Measurements from ENCODE around the gene SELPLG. TPM values are rescaled to one million over a fixed set of nuclear protein-coding genes. Genes with fewer than 3 reads are reported as not detected.

The SELPLG gene
- total RNA-seq, 1 experiment from 2014 or later: 0.97 TPM

DNA sequence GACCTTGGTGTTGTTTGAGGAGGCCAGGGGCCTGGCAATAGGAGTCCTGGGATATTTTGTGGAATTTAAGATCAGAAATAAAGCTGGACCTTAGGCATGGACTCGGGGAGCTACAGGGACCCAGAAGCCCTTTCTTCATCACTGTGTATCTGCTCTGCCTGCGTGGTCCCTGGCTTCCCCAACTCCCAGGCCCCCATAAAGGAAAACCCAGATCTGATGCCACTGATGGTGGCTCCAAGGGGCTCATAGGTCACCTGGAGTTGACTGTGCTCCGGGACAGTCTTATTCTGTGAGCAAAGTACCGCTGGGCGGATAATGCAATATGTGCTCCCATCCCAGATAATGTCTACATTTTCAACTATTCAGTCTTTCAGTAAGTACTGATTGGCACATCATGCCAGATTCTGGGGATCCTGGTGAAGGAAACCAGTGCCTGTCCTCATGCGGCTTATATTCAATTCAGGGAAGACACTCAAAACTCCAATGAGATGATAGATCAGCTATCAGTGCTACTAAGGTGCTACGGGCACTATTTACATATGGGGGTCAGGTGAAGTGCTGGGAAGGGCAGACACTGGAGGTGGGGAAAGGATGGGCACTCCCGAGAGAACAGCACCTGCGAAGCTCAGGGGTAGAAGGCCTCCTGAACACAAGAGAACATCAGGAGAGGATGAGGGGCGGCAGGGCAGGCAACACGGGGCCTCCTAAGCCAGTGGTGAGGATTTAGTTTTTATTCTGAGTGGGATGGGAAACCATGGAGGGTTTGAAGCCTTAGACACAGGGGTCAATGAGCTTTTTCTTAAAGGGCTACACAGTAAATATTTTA is 5.5 kb upstream of the SELPLG start:
- Histone ChIP-seq H3K27me3 (ENCODE audit: low read length) (no peaks in the 10 kb centered on the region), H3K27ac (ENCODE audit: low read length) (no peak overlapping the region), H3K9ac (ENCODE audit: low read length) (no peak overlapping the region), H2AFZ (ENCODE audit: low read length) (no peak overlapping the region), H3K79me2 (ENCODE audit: low read length) (no peaks in the 10 kb centered on the region), H3K4me2 (ENCODE audit: low read depth, low read length, poor library complexity, severe bottlenecking) (no peak overlapping the region), H3K36me3 (ENCODE audit: insufficient read depth, low read length) (no peaks in the 10 kb centered on the region), H3K4me1 (ENCODE audit: low read length) (peaks cover 89% of the 10 kb centered on the region), H3K9me2 (replicated peaks; ENCODE audit: insufficient read depth, low read length) (no peaks in the 10 kb centered on the region), H3K4me3 (ENCODE audit: low read length) (no peak overlapping the region), H3K9me3 (ENCODE audit: low read length) (no peaks in the 10 kb centered on the region), H4K20me1 (ENCODE audit: insufficient read depth, low read depth, low read length) (no peaks in the 10 kb centered on the region)
- no peak for DNase-seq

DNA sequence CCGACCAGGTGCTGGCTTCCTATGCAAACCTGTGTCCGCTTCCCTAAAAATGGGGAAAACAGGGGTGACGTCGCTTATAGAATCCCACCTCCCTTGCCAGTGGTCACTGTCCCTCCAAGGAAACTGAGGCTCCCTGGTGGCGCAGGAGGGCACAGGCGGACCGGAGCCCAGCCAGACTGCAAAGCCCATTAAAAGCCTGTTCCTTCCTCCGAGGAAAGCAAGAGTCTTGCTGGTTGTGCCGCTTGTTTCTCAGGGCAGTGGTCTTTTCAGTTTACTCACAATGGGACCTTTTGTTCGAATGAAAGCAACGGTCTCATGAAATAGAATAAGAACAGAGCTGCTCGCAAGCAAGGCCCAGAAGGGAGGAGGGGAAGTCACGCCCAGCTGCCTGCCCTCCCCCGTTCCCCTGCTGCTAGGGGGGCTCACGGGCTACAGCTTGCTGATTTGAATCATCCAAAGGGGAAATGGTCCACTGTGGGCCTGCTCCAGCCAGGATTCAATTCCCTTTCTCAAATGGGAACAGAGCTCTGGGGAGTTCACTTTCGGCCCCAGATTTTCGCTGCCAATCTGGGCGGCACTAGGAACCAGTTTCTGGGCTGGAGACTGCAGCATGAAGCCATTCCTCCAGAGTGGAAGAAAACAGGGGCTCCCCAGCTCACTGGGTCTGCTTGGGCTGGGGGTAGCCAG is 4.6 kb upstream of the SELPLG start:
- H3K4me2 ChIP-seq (ENCODE audit: low read depth, low read length, poor library complexity, severe bottlenecking): peak overlapping the region; percentile 74
- H3K9ac ChIP-seq (ENCODE audit: low read length): peak overlapping the region; percentile 34; the same call in 1 of the 2 replicates
- no peak for DNase-seq
- no peaks in the 10 kb centered on the region for H3K27me3 ChIP-seq (ENCODE audit: low read length)
- H4K20me1 ChIP-seq (ENCODE audit: insufficient read depth, low read depth, low read length): no peaks in the 10 kb centered on the region
- no peaks in the 10 kb centered on the region for H3K79me2 ChIP-seq (ENCODE audit: low read length)
- peaks cover 93% of the 10 kb centered on the region for H3K4me1 ChIP-seq (ENCODE audit: low read length)
- peak overlapping the region; percentile 38 for H3K4me3 ChIP-seq (ENCODE audit: low read length)
- no peak overlapping the region for H2AFZ ChIP-seq (ENCODE audit: low read length)
- H3K36me3 ChIP-seq (ENCODE audit: insufficient read depth, low read length): no peaks in the 10 kb centered on the region
- H3K9me2 ChIP-seq (replicated peaks; ENCODE audit: insufficient read depth, low read length): no peaks in the 10 kb centered on the region
- no peaks in the 10 kb centered on the region for H3K9me3 ChIP-seq (ENCODE audit: low read length)
- peak overlapping the region; percentile 96; the same call in 1 of the 2 replicates for H3K27ac ChIP-seq (ENCODE audit: low read length)

GRCh38 chr12:108637222-108637971 is 3.7 kb upstream of the SELPLG start:
- Histone ChIP-seq H3K4me1 (ENCODE audit: low read length) (peaks cover 93% of the 10 kb centered on the region), H3K9me3 (ENCODE audit: low read length) (no peaks in the 10 kb centered on the region), H3K4me3 (ENCODE audit: low read length) (peak overlapping the region; percentile 38), H4K20me1 (ENCODE audit: insufficient read depth, low read depth, low read length) (no peaks in the 10 kb centered on the region), H3K4me2 (ENCODE audit: low read depth, low read length, poor library complexity, severe bottlenecking) (peak overlapping the region; percentile 74), H3K27ac (ENCODE audit: low read length) (peak overlapping the region; percentile 96; the same call in 1 of the 2 replicates), H3K36me3 (ENCODE audit: insufficient read depth, low read length) (no peaks in the 10 kb centered on the region), H3K79me2 (ENCODE audit: low read length) (no peaks in the 10 kb centered on the region), H3K9ac (ENCODE audit: low read length) (peak overlapping the region; percentile 23; the same call in 1 of the 2 replicates), H3K27me3 (ENCODE audit: low read length) (no peaks in the 10 kb centered on the region), H3K9me2 (replicated peaks; ENCODE audit: insufficient read depth, low read length) (no peaks in the 10 kb centered on the region), H2AFZ (ENCODE audit: low read length) (no peak overlapping the region)
- DNase-seq: no peak

- Histone ChIP-seq H3K9ac (ENCODE audit: low read length) (peak overlapping the region; percentile 66), H3K27ac (ENCODE audit: low read length) (peak overlapping the region; percentile 96), H3K36me3 (ENCODE audit: insufficient read depth, low read length) (no peaks in the 10 kb centered on the region), H3K27me3 (ENCODE audit: low read length) (peaks cover 4% of the 10 kb centered on the region; the same call in 1 of the 2 replicates), H3K4me2 (ENCODE audit: low read depth, low read length, poor library complexity, severe bottlenecking) (peak overlapping the region; percentile 74), H2AFZ (ENCODE audit: low read length) (no peak overlapping the region), H4K20me1 (ENCODE audit: insufficient read depth, low read depth, low read length) (no peaks in the 10 kb centered on the region), H3K9me2 (replicated peaks; ENCODE audit: insufficient read depth, low read length) (no peaks in the 10 kb centered on the region), H3K79me2 (ENCODE audit: low read length) (no peaks in the 10 kb centered on the region), H3K4me1 (ENCODE audit: low read length) (peaks cover 93% of the 10 kb centered on the region), H3K9me3 (ENCODE audit: low read length) (no peaks in the 10 kb centered on the region), H3K4me3 (ENCODE audit: low read length) (peak overlapping the region; percentile 58)
- DNase-seq: peak; percentile 82
Measured at GRCh38 chr12:108635997-108636808, 2.5 kb upstream of the SELPLG start.

DNA sequence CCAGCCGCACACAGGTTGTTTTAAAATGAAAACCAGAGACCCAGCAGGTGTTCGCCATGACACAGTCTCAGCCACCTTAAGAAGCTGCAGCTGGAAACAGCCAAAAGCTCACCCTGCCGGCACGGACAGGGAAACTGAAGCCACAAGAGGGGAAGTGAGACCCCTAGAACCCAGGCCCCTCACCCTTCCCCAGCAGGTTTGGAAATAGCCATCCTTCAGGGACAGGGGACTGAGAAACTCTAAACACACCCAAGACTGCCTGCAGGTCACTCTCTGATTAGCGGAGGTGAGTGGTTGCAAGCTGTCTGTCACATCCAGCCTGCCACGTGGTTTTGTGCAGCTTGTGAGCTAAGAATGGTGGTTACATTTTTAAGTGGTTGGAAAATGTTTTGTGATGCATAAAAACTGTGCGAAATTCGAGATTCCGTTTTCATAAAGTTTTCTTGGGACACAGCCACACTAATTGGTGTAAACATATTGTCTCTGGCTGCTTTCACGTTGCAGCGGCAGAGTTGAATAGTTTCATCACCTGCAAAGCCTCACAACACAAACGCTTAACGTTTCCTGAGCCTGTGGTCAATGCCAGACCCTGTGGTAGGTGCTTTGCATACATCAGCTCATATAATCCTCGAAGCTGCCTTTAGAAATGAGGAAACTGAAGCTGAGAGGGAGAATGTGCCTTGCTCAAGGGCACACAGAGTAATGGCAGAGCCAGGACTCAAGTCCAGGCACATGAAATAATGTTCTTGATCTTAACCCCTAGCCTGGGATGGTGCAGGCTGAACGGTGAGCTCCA is 1.7 kb upstream of the SELPLG start:
- H3K4me2 ChIP-seq (ENCODE audit: low read depth, low read length, poor library complexity, severe bottlenecking): peak overlapping the region; percentile 74
- H3K36me3 ChIP-seq (ENCODE audit: insufficient read depth, low read length): no peaks in the 10 kb centered on the region
- peaks cover 4% of the 10 kb centered on the region; the same call in 1 of the 2 replicates for H3K27me3 ChIP-seq (ENCODE audit: low read length)
- H3K79me2 ChIP-seq (ENCODE audit: low read length): no peaks in the 10 kb centered on the region
- peak overlapping the region; percentile 58 for H3K4me3 ChIP-seq (ENCODE audit: low read length)
- H2AFZ ChIP-seq (ENCODE audit: low read length): no peak overlapping the region
- peak overlapping the region; percentile 66 for H3K9ac ChIP-seq (ENCODE audit: low read length)
- H3K27ac ChIP-seq (ENCODE audit: low read length): peak overlapping the region; percentile 96
- no peaks in the 10 kb centered on the region for H3K9me2 ChIP-seq (replicated peaks; ENCODE audit: insufficient read depth, low read length)
- peak; percentile 96 for DNase-seq
- peaks cover 92% of the 10 kb centered on the region for H3K4me1 ChIP-seq (ENCODE audit: low read length)
- no peaks in the 10 kb centered on the region for H4K20me1 ChIP-seq (ENCODE audit: insufficient read depth, low read depth, low read length)
- H3K9me3 ChIP-seq (ENCODE audit: low read length): no peaks in the 10 kb centered on the region

- DNase-seq: peak; percentile 73
- no peaks in the 10 kb centered on the region for H3K79me2 ChIP-seq (ENCODE audit: low read length)
- no peaks in the 10 kb centered on the region for H4K20me1 ChIP-seq (ENCODE audit: insufficient read depth, low read depth, low read length)
- H3K4me3 ChIP-seq (ENCODE audit: low read length): peak overlapping the region; percentile 58
- no peaks in the 10 kb centered on the region for H3K9me3 ChIP-seq (ENCODE audit: low read length)
- peak overlapping the region; percentile 96 for H3K27ac ChIP-seq (ENCODE audit: low read length)
- peaks cover 85% of the 10 kb centered on the region for H3K4me1 ChIP-seq (ENCODE audit: low read length)
- H3K4me2 ChIP-seq (ENCODE audit: low read depth, low read length, poor library complexity, severe bottlenecking): peak overlapping the region; percentile 74
- H3K27me3 ChIP-seq (ENCODE audit: low read length): peaks cover 4% of the 10 kb centered on the region; the same call in 1 of the 2 replicates
- no peak overlapping the region for H2AFZ ChIP-seq (ENCODE audit: low read length)
- H3K9ac ChIP-seq (ENCODE audit: low read length): peak overlapping the region; percentile 65
- no peaks in the 10 kb centered on the region for H3K9me2 ChIP-seq (replicated peaks; ENCODE audit: insufficient read depth, low read length)
- no peaks in the 10 kb centered on the region for H3K36me3 ChIP-seq (ENCODE audit: insufficient read depth, low read length)
Measured at GRCh38 chr12:108634341-108634751, 652 bp upstream of the SELPLG start.

- DNase-seq: no peak
- H3K9me3 ChIP-seq (ENCODE audit: low read length): no peaks in the 10 kb centered on the region
- H3K4me1 ChIP-seq (ENCODE audit: low read length): peaks cover 77% of the 10 kb centered on the region
- H3K4me3 ChIP-seq (ENCODE audit: low read length): peak overlapping the region; percentile 30; the same call in 1 of the 2 replicates
- H3K27ac ChIP-seq (ENCODE audit: low read length): peak overlapping the region; percentile 96
- H3K4me2 ChIP-seq (ENCODE audit: low read depth, low read length, poor library complexity, severe bottlenecking): peak overlapping the region; percentile 74
- no peaks in the 10 kb centered on the region for H3K9me2 ChIP-seq (replicated peaks; ENCODE audit: insufficient read depth, low read length)
- H3K9ac ChIP-seq (ENCODE audit: low read length): peak overlapping the region; percentile 65
- H3K27me3 ChIP-seq (ENCODE audit: low read length): peaks cover 4% of the 10 kb centered on the region; the same call in 1 of the 2 replicates
- no peaks in the 10 kb centered on the region for H3K36me3 ChIP-seq (ENCODE audit: insufficient read depth, low read length)
- H4K20me1 ChIP-seq (ENCODE audit: insufficient read depth, low read depth, low read length): no peaks in the 10 kb centered on the region
- no peak overlapping the region for H2AFZ ChIP-seq (ENCODE audit: low read length)
- no peaks in the 10 kb centered on the region for H3K79me2 ChIP-seq (ENCODE audit: low read length)
Measured at GRCh38 chr12:108633081-108633533, 587 bp downstream of the SELPLG start.
